ENCODE data around the gene ASB4.

Gene ASB4

DNA sequence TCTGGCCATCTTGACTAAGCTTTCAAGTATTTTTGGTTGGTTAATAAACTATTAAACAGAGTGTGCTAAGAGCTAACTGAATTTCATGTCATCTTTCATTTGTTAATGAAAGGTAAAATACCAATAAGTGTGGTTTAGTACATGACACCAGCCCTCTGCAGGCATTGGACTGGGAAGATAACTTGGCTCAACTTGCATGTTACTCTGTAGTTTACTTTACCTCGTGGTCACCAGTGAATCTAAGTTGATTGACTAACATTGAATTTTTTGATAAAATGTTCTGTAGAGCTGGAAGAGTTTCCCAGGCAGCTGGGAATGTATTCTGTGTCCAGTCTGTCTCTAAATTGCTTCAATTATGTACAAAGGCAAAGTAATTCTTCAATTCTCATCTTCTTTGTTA is 49.9 kb downstream of the ASB4 start:
- DNase-seq (ENCODE audit: low read depth), result no peak
- H3K4me3 ChIP-seq (ENCODE audit: low read depth, low read length), result no peak overlapping the region
- TF ChIP-seq, protein P1, sequence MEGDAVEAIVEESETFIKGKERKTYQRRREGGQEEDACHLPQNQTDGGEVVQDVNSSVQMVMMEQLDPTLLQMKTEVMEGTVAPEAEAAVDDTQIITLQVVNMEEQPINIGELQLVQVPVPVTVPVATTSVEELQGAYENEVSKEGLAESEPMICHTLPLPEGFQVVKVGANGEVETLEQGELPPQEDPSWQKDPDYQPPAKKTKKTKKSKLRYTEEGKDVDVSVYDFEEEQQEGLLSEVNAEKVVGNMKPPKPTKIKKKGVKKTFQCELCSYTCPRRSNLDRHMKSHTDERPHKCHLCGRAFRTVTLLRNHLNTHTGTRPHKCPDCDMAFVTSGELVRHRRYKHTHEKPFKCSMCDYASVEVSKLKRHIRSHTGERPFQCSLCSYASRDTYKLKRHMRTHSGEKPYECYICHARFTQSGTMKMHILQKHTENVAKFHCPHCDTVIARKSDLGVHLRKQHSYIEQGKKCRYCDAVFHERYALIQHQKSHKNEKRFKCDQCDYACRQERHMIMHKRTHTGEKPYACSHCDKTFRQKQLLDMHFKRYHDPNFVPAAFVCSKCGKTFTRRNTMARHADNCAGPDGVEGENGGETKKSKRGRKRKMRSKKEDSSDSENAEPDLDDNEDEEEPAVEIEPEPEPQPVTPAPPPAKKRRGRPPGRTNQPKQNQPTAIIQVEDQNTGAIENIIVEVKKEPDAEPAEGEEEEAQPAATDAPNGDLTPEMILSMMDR (conservative IDR thresholded peaks at IDR 0.05; ENCODE audit: low read depth, low read length), result no peak

DNA sequence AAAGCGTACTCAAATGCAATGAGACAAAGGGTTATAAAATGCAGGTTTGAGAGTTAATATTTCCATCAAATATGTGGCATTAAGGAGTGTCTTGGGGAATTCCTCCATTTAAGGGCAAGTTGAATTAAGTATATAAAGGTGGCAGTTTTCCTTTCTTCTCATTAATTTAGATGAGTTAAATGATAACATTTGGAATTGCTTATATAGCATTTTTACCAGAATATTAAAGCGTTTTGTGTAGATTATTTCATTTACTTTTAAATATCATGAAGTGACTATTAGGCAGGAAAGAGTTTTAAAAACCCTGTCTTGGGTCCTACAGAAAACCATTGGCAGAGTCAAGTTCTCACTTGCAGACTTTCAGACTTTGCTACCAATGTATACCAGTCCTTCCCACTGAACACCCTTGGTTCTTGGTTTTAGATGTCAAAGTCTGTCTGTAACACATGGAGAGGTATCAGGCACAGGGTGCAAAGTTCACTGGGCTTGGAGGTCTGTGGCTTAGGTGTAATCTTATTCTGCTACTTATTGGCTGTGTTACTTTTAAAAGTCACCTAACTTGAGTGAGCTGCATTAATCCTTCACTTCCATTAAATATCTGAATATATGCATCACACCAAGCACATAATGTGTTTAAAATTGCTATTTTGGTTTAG is 51.0 kb downstream of the ASB4 start:
- DNase-seq (ENCODE audit: low read depth), result no peak
- no peak overlapping the region for H3K4me3 ChIP-seq (ENCODE audit: low read depth, low read length)
- TF ChIP-seq, protein P1 (conservative IDR thresholded peaks at IDR 0.05; ENCODE audit: low read depth, low read length), result no peak

DNA sequence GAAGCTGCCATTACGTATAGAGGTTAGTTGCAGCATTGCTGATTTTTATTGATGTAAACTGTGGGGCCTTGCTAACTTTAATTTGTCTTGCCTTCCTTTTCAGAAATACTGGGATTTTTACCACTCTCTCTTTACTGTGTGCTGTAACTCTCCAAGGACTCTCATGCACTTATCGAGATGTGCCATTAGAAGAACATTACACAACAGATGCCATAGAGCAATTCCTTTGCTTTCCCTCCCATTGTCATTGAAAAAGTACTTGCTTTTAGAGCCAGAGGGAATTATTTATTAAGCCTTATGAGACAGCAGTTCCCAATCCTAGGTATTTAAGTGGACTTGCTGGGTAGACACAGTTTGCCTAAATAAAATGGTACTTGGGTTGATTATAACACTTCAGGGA is 51.7 kb downstream of the ASB4 start:
- TF ChIP-seq, protein P1 (conservative IDR thresholded peaks at IDR 0.05; ENCODE audit: low read depth, low read length), result no peak
- no peak overlapping the region for H3K4me3 ChIP-seq (ENCODE audit: low read depth, low read length)
- DNase-seq (ENCODE audit: low read depth), result no peak

DNA sequence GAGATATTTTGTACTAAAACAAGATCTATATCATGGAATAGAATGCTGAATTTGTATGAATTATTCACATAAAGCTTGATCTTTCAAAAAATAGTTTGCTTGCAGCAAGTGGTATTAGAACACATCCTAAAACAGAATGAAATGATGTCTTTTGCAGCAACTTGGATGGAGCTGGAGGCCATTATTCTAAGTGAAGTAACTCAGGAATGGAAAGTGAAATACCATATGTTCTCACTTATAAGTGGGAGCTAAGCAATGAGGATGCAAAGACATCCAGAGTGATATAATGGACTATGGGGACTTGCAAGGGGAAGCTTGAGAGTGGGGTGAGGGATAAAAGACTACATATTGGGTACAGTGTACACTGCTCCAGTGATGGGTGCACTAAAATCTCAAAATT is 53.7 kb downstream of the ASB4 start:
- TF ChIP-seq, protein P1 (conservative IDR thresholded peaks at IDR 0.05; ENCODE audit: low read depth, low read length), result no peak
- DNase-seq (ENCODE audit: low read depth), result no peak

DNA sequence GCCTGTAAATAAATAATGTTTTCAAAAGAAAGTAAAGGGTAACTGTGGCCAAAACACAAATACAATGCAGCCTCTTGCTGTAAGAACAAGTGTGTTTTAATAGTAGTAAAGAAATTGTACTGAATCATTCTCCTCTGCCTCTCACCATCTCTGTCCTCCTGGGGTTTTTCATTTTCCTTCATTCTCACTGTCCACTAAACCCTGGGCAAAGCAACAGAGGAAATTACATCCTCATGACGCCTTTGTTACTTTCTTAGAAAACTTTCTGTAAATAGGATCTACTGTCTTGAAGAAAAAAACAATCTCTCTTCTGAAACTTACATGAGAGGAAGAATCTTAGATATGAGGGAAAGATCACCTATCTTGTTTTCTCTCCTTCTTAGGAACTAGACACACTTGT is 54.6 kb downstream of the ASB4 start:
- TF ChIP-seq, protein P1 (conservative IDR thresholded peaks at IDR 0.05; ENCODE audit: low read depth, low read length), result no peak
- no peak overlapping the region for H3K4me3 ChIP-seq (ENCODE audit: low read depth, low read length)
- DNase-seq (ENCODE audit: low read depth), result no peak

More for the DNA sequence above, 53.7 kb downstream of the ASB4 start:
- H3K4me3 ChIP-seq (ENCODE audit: low read depth, low read length), result no peak overlapping the region

DNA sequence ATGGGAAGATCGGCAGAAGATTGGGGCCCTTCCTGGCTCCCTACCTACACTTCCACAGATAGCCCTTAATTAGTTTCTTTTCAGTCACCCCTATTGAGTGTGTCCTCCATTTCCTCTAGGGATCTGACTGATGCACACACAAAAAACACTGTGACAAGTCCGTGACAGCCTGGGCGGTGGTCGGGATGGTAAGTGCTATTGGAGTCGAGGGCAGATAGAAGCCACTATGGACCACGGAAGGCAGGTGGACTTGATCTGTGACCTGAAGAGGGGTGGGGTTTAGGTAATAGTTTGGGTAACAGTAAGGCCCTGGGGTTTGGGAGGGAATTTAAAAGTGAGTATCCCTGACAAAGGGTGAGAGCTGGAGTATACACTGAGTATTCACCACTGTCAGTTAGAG is 57.6 kb downstream of the ASB4 start:
- H3K4me3 ChIP-seq (ENCODE audit: low read depth, low read length), result no peak overlapping the region
- TF ChIP-seq, protein P1 (conservative IDR thresholded peaks at IDR 0.05; ENCODE audit: low read depth, low read length), result no peak
- DNase-seq (ENCODE audit: low read depth), result no peak

DNA sequence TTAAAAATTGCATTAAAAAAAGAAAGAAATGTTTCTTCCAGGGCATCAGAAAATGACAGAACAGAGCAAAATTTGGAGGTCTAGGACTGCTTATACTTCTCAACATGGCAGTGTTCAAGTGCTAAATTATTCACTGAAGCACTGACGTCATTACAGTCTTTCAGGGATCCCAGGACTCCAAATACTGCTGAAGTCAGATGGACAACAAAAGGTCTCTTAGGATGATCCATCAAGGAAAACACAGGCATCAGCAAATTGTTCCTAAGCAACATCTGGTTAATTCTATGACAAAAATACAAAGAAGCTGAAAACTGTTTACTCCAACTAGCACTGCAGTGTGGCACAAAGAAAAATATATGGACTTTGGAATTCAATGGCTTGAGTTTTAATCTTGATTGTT is 58.4 kb downstream of the ASB4 start:
- H3K4me3 ChIP-seq (ENCODE audit: low read depth, low read length), result no peak overlapping the region
- TF ChIP-seq, protein P1 (conservative IDR thresholded peaks at IDR 0.05; ENCODE audit: low read depth, low read length), result no peak
- DNase-seq (ENCODE audit: low read depth), result no peak
